Tibial nerve (tissue), 4 donors: Measurements from ENCODE around the gene CTBP1. TPM values are rescaled to one million over a fixed set of nuclear protein-coding genes. Genes with fewer than 3 reads are reported as not detected.

Source experiments
- DNase-seq, 2 donors: peaks; one replicate each; pipeline ENCODE4 v3.0.0-alpha.2; 2019; ENCODE audit warnings: low spot score in 2 of 2
- H3K27ac ChIP-seq, 4 donors: fragments of 200-600 bp; sonication (generic) in 3 of 4; one replicate each; pipeline ENCODE4 v1.5.1; 2017 to 2019; ENCODE audit warnings: mild to moderate bottlenecking in 1 of 4
- H3K27me3 ChIP-seq, 2 donors: fragments of 200-600 bp; sonication (generic) in 1 of 2; one replicate each; pipeline versions ENCODE4 v1.5.1 to v1.6.0; 2017 to 2019
- H3K36me3 ChIP-seq, 3 donors: fragments of 200-600 bp; sonication (generic); one replicate each; pipeline ENCODE4 v1.5.1; 2018 to 2019
- H3K4me1 ChIP-seq, 4 donors: fragments of 200-600 bp; sonication (generic) in 3 of 4; one replicate each; pipeline ENCODE4 v1.5.1; 2017 to 2019
- H3K4me3 ChIP-seq, 4 donors: fragments of 200-600 bp; sonication (generic) in 3 of 4; one replicate each; pipeline ENCODE4 v1.5.1; 2017 to 2019; ENCODE audit warnings: mild to moderate bottlenecking in 1 of 4, moderate library complexity in 1 of 4
- H3K9me3 ChIP-seq, 4 donors: fragments of 200-600 bp; sonication (generic) in 3 of 4; one replicate each; pipeline ENCODE4 v1.5.1; 2017 to 2019
- EP300 ChIP-seq, 2 donors: sonication (generic); formaldehyde crosslinking; IDR thresholded peaks; one replicate each; pipeline ENCODE4 v1.6.1; 2017; ENCODE audit warnings: antibody characterized with exemption in 2 of 2, mild to moderate bottlenecking in 1 of 2
- POLR2A ChIP-seq, 2 donors: fragments of 450-650 bp; IDR thresholded peaks; one replicate each; pipeline ENCODE4 v1.6.1; 2017; ENCODE audit warnings: antibody characterized with exemption in 2 of 2, mild to moderate bottlenecking in 2 of 2, moderate library complexity in 2 of 2
- WGBS, 2 donors: methylation state at CpG; one replicate each; pipeline ENCODE4 v1.1.5; 2018; 5-methylcytosine and 5-hydroxymethylcytosine counted together
- total RNA-seq, 4 donors: library from RNA; depleted of rRNA; stranded (reverse); fragments of >200 nt; gene quantifications; one replicate each; pipeline ENCODE4 v1.1.0, GENCODE V29; 2016
- TF ChIP-seq, protein P1 (sequence below), 5 experiments: fragments of 200-600 bp in 3 of 5; fragments of 450-650 bp in 2 of 5; sonication (generic) in 3 of 5; IDR thresholded peaks; one replicate each; pipeline ENCODE4 v1.5.1; 2016 to 2019; ENCODE audit warnings: antibody characterized with exemption in 5 of 5, mild to moderate bottlenecking in 3 of 5, moderate library complexity in 2 of 5

CTBP1 gene
- total RNA-seq, 4 donors from 2014 or later: 134 to 255 (median 193) TPM

DNA sequence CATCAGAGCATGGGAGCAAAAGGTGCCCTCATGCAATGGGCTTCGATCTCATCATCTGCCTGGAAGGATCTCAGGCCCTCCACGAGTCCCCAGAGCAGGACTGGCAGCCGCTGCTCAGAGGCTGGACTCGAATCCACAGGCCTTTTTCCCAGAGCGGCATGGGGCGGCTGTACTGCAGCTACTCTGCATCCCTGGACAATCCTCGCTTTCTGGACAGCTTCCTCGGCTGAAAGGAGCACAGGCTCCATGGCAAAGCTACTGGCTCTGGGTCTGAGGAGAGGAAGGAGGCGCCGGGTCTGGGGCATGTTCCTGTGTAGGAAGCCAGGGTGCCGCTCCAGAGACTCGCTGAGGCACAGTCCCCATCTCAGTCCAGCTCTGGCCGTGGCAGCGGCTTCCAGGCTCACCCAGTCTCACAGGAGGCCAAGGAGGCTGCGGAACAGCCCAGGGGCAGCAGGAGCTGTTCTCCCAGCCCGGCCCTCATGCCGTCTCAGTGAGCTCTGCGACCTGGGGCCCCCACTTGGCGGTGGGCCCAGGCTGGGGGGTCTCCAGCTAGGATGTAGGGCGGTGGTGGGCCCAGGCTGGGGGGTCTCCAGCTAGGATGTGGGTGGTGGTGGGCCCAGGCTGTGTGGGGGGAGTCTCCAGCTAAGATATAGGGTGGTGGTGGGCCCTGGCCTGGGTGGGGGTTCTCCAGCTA, 73.8 kb downstream of the CTBP1 start:
- H3K27me3 ChIP-seq: peaks cover 0 to 24% of the 10 kb centered on the region in 2 donors
- H3K27ac ChIP-seq: peak overlapping the region in 1 of 4 donors; percentile 9
- no peaks in the 10 kb centered on the region for H3K9me3 ChIP-seq
- no peak overlapping the region for H3K4me3 ChIP-seq
- H3K36me3 ChIP-seq: peaks cover 0 to 2% (median 0%) of the 10 kb centered on the region in 3 donors
- WGBS, 2 donors: 78 to 82% methylated on average over 13 to 18 of the region's 20 CpGs
- TF ChIP-seq EP300 (IDR thresholded peaks at IDR 0.05) (no peak), POLR2A (IDR thresholded peaks at IDR 0.05) (no peak)
- TF ChIP-seq, protein P1, sequence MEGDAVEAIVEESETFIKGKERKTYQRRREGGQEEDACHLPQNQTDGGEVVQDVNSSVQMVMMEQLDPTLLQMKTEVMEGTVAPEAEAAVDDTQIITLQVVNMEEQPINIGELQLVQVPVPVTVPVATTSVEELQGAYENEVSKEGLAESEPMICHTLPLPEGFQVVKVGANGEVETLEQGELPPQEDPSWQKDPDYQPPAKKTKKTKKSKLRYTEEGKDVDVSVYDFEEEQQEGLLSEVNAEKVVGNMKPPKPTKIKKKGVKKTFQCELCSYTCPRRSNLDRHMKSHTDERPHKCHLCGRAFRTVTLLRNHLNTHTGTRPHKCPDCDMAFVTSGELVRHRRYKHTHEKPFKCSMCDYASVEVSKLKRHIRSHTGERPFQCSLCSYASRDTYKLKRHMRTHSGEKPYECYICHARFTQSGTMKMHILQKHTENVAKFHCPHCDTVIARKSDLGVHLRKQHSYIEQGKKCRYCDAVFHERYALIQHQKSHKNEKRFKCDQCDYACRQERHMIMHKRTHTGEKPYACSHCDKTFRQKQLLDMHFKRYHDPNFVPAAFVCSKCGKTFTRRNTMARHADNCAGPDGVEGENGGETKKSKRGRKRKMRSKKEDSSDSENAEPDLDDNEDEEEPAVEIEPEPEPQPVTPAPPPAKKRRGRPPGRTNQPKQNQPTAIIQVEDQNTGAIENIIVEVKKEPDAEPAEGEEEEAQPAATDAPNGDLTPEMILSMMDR (IDR thresholded peaks at IDR 0.05): no peak
- peaks cover 0 to 43% (median 21%) of the 10 kb centered on the region in 4 donors for H3K4me1 ChIP-seq
- no peak for DNase-seq

DNA sequence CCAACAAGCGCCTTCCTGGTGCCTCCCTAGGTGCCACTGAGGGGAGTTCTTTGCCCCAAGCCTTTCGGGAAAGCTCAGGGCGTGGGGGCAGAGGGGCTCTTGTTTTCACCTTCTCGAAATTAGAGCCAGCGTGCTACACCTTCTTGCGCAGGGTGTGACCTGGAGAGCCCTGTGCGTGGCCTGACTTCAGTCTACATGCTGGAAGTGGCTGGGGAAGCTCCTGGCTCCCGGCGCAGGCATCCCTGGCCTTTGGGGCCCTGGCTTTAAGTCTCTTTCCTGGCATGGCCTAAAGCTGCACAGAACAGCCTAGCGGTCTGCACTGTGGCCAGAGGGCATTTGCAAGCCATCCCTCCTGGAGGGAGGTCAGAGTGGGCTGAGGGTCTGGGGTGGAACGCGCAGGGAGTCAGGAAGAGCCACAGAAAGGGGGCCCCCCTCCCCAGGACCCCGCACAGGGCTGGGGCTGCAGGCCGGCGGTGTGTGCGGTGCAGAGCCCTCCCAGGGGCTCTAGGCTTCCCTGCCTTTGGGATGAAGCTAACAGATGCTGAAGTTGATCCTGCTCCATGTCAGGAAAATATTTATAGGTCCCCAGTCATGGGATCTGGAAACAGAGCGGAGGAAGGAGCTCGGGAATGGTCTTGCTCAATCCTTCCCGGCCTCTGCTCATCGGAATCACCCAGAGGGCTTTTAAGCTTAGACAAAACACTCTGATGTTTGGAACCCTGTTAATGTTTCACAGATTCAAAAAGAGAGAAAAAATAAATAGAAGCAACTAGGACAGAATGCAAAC, 75.8 kb downstream of the CTBP1 start:
- Histone ChIP-seq H3K4me1 (peaks cover 0 to 49% (median 21%) of the 10 kb centered on the region in 4 donors), H3K4me3 (no peak overlapping the region), H3K36me3 (peaks cover 0 to 8% (median 0%) of the 10 kb centered on the region in 3 donors), H3K9me3 (no peaks in the 10 kb centered on the region), H3K27me3 (peaks cover 0 to 29% of the 10 kb centered on the region in 2 donors), H3K27ac (peak overlapping the region in 3 of 4 donors; percentile 48 to 78 (median 78))
- WGBS, 2 donors: 45 to 51% methylated on average over 19 to 20 of the region's 20 CpGs
- TF ChIP-seq, protein P1 (IDR thresholded peaks at IDR 0.05): no peak
- TF ChIP-seq EP300 (IDR thresholded peaks at IDR 0.05): peak in 1 of 2 donors; percentile 74
- DNase-seq: peak in 1 of 2 donors; percentile 61

DNA sequence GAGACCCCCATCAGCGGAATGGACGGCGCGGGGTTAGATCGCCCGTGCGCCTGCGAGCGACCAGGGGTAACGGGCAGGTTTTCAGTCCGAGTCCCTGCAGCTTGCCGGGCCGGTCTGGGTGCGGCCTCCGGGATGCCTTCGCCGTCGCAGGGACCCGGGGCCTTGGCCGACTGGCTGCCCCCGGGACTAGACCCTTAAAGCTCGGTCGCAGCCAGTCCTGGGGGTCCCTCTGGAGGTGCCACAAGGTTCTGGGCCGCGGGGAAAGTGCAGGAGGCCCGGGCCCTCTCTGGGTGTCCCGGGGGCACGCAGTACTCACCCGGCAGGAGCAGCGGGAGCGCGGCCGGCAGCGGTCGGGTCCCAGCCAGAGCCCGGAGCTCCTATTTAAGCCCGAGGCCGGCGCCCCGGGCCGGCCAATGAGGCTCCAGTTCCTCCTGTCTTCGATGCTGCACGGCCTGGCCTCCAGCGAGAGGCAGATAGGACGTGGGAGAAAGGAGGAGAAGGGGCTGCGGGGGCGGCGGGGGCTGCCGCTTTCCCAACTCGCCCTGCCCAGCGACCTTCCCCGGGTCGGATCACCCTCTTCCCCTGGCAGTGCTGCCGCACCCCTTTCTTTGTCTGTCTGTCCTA, 76.6 kb downstream of the CTBP1 start, which contains the start of gene SPON2:
SPON2 (minus strand) TSS at position 356 of the 624 bp plus-strand sequence.
- Histone ChIP-seq H3K9me3 (no peaks in the 10 kb centered on the region), H3K4me3 (peak within 1 kb of the TSS; percentile 20 to 51 (median 48)), H3K27me3 (peaks cover 0 to 29% of the 10 kb centered on the region in 2 donors), H3K4me1 (peaks cover 0 to 54% (median 27%) of the 10 kb centered on the region in 4 donors), H3K36me3 (peaks cover 0 to 8% (median 0%) of the 10 kb centered on the region in 3 donors), H3K27ac (peak within 1 kb of the TSS in 3 of 4 donors; percentile 61 to 78 (median 76))
- 3 to 6% methylated on average over 13 to 52 of the region's 54 CpGs for WGBS, 2 donors
- DNase-seq: no peak
- TF ChIP-seq, protein P1 (IDR thresholded peaks at IDR 0.05): no peak
- TF ChIP-seq EP300 (IDR thresholded peaks at IDR 0.05): no peak
- no peak for TF ChIP-seq POLR2A (IDR thresholded peaks at IDR 0.05)

GRCh38 chr4:1171311-1172227, 77.4 kb downstream of the CTBP1 start:
- peaks cover 0 to 8% (median 0%) of the 10 kb centered on the region in 3 donors for H3K36me3 ChIP-seq
- WGBS, 2 donors: 1 to 7% methylated on average over 24 to 34 of the region's 88 CpGs
- peaks cover 0 to 61% (median 29%) of the 10 kb centered on the region in 4 donors for H3K4me1 ChIP-seq
- TF ChIP-seq EP300 (IDR thresholded peaks at IDR 0.05) (no peak), POLR2A (IDR thresholded peaks at IDR 0.05) (no peak)
- TF ChIP-seq, protein P1 (IDR thresholded peaks at IDR 0.05): no peak
- peaks cover 0 to 29% of the 10 kb centered on the region in 2 donors for H3K27me3 ChIP-seq
- H3K4me3 ChIP-seq: peak overlapping the region; percentile 20 to 51 (median 48)
- H3K9me3 ChIP-seq: no peaks in the 10 kb centered on the region
- no peak for DNase-seq
- H3K27ac ChIP-seq: peak overlapping the region in 3 of 4 donors; percentile 61 to 78 (median 76)
